K562 (cell line): ENCODE measurements around the gene PES1. TPM values are rescaled to one million over a fixed set of nuclear protein-coding genes. Genes with fewer than 3 reads are reported as not detected.

Source experiments
- ATAC-seq: fragments of 200-7000 bp; cut with Tn5 transposase; 3 replicates; pipeline ENCODE4 v1.9.1; 2020; ENCODE audit warnings: moderate library complexity
- BruUV-seq: library from RNA; stranded (reverse); fragments of 400-500 nt; replicated peaks from 2 replicates; lab custom pipeline; 2021; lab: Mats Ljungman, UMichigan
- CTCF ChIA-PET: fragments of 300-600 bp; formaldehyde crosslinking; extraction: SDS; loops from one replicate; lab custom pipeline; 2021; ENCODE audit warnings: low intra/inter-chr PET ratio; lab: Yijun Ruan, JAX
- POLR2A ChIA-PET: fragments of 300-600, 350-650 bp; sonication (Branson Sonifier 250); formaldehyde crosslinking; extraction: SDS; loops from one replicate; lab custom pipeline; 2021; ENCODE audit warnings: antibody characterized with exemption, inconsistent platforms; lab: Yijun Ruan, JAX
- DNase-seq, 4 experiments: peaks; one replicate each; pipeline versions ENCODE4 v3.0.0 to v3.0.0-alpha.2; 2011 to 2018; ENCODE audit warnings: low spot score in 3 of 4, mixed read lengths in 3 of 4; ENCODE audit errors: extremely low read depth in 1 of 4
- FAIRE-seq: peaks from 2 replicates; lab custom pipeline; 2011; peaks lifted over from hg19 to GRCh38; lab: Jason Lieb, UNC
- H2AFZ ChIP-seq: 2 replicates; pipeline ENCODE4 v1.6.0; 2011; ENCODE audit warnings: low read depth, low read length, control low read depth, inconsistent platforms
- H3K27ac ChIP-seq: fragments of 200-600 bp; 3 replicates; pipeline ENCODE4 v1.8.0; 2011; ENCODE audit warnings: low read depth, mild to moderate bottlenecking, control low read depth, inconsistent platforms, low read length, moderate library complexity, mixed read lengths; ENCODE audit errors: extremely low read depth
- H3K27me3 ChIP-seq, 2 experiments: fragments of 300-600 bp in 1 of 2; 2 replicates in 1 of 2; 3 replicates in 1 of 2; pipeline versions ENCODE4 v1.6.0 to v1.8.0; 2011; ENCODE audit warnings: inconsistent platforms in 2 of 2, low read length in 2 of 2, mild to moderate bottlenecking in 1 of 2, mixed read lengths in 1 of 2, moderate library complexity in 1 of 2; ENCODE audit not compliant: control insufficient read depth in 2 of 2, insufficient read depth in 2 of 2
- H3K36me3 ChIP-seq: fragments of 300-600 bp; 3 replicates; pipeline ENCODE4 v1.8.0; 2011; ENCODE audit warnings: mild to moderate bottlenecking, low read length, inconsistent platforms; ENCODE audit not compliant: control insufficient read depth, insufficient read depth
- H3K4me1 ChIP-seq, 2 experiments: fragments of 200-600 bp in 1 of 2; replicated peaks in 1 of 2; 2 replicates in 1 of 2; 3 replicates in 1 of 2; pipeline versions ENCODE4 v1.5.1 to v1.8.0; 2011; ENCODE audit warnings: inconsistent platforms in 2 of 2, low read length in 2 of 2, mild to moderate bottlenecking in 1 of 2, mixed read lengths in 1 of 2, moderate library complexity in 1 of 2; ENCODE audit not compliant: control insufficient read depth in 2 of 2, insufficient read depth in 2 of 2
- H3K4me2 ChIP-seq: 2 replicates; pipeline ENCODE4 v1.6.1; 2011; ENCODE audit warnings: low read length, control low read depth, inconsistent platforms, mixed read lengths; ENCODE audit not compliant: insufficient read depth
- H3K4me3 ChIP-seq: fragments of 200-600 bp; sonication (generic), shearing (Covaris generic); 2 replicates; pipeline ENCODE4 v1.5.1; 2016; ENCODE audit warnings: control low read depth, inconsistent platforms
- H3K79me2 ChIP-seq: fragments of 200-600 bp; 3 replicates; pipeline ENCODE4 v1.8.0; 2011; ENCODE audit warnings: low read length, inconsistent platforms; ENCODE audit not compliant: control insufficient read depth, insufficient read depth
- H3K9ac ChIP-seq, 2 experiments: 2 replicates each; pipeline versions ENCODE4 v1.6.0 to v1.6.1; 2011; ENCODE audit warnings: low read depth in 2 of 2, low read length in 2 of 2, control low read depth in 1 of 2, inconsistent platforms in 1 of 2, mild to moderate bottlenecking in 1 of 2, mixed read lengths in 1 of 2; ENCODE audit not compliant: insufficient read depth in 1 of 2
- H3K9me1 ChIP-seq: one replicate; pipeline ENCODE4 v1.6.0; 2011; ENCODE audit warnings: inconsistent platforms, mild to moderate bottlenecking, low read length, moderate library complexity; ENCODE audit not compliant: control insufficient read depth, insufficient read depth
- H3K9me3 ChIP-seq: replicated peaks from 2 replicates; pipeline ENCODE4 v1.5.1; 2011; ENCODE audit warnings: low read depth, low read length, inconsistent platforms; ENCODE audit not compliant: control insufficient read depth, insufficient read depth
- H4K20me1 ChIP-seq: replicated peaks from 2 replicates; pipeline ENCODE4 v1.6.1; 2011; ENCODE audit warnings: low read length, inconsistent platforms, mixed read lengths; ENCODE audit not compliant: control insufficient read depth, insufficient read depth
- CHD4 ChIP-seq: fragments of 200-600 bp; sonication (generic); IDR thresholded peaks from 3 replicates; pipeline ENCODE4 v1.6.1; 2012; ENCODE audit warnings: low read depth, mild to moderate bottlenecking, mixed read lengths, low read length, inconsistent platforms; ENCODE audit not compliant: insufficient read depth, insufficient replicate concordance, poor library complexity, severe bottlenecking
- CREB1 ChIP-seq, 2 experiments: sonication (generic) in 1 of 2; formaldehyde crosslinking in 1 of 2; IDR thresholded peaks; 2 replicates each; pipeline versions ENCODE4 v1.6.1 to v1.8.0; 2012 to 2022; ENCODE audit warnings: inconsistent platforms in 1 of 2, mild to moderate bottlenecking in 1 of 2, missing genetic modification reagents in 1 of 2, moderate library complexity in 1 of 2
- CXXC5 ChIP-seq: fragments of 250-450 bp; sonication (Bioruptor Pico); IDR thresholded peaks from 2 replicates; pipeline ENCODE4 v1.8.0; 2022; ENCODE audit warnings: inconsistent platforms, mild to moderate bottlenecking, moderate library complexity
- FOXA3 ChIP-seq, 2 experiments: fragments of 450-650 bp in 1 of 2; sonication (generic) in 1 of 2; formaldehyde crosslinking; IDR thresholded peaks in 1 of 2; conservative IDR thresholded peaks in 1 of 2; 2 replicates each; pipeline versions ENCODE4 v1.4.0 to v1.8.0; 2020 to 2022; ENCODE audit warnings: mild to moderate bottlenecking in 2 of 2, missing genetic modification reagents in 1 of 2
- FOXP1 ChIP-seq: sonication (generic); formaldehyde crosslinking; IDR thresholded peaks from 2 replicates; pipeline ENCODE4 v1.8.0; 2022; ENCODE audit warnings: mild to moderate bottlenecking, missing genetic modification reagents
- HDGF ChIP-seq: fragments of 450-650 bp; IDR thresholded peaks from 2 replicates; pipeline ENCODE4 v1.6.1; 2016
- JUNB ChIP-seq: fragments of 450-650 bp; formaldehyde crosslinking; conservative IDR thresholded peaks from 2 replicates; pipeline ENCODE4 v1.4.0; 2020; ENCODE audit warnings: mild to moderate bottlenecking
- MEIS2 ChIP-seq: fragments of 450-650 bp; IDR thresholded peaks from 2 replicates; pipeline ENCODE4 v1.6.1; 2014; ENCODE audit warnings: mild to moderate bottlenecking; ENCODE audit not compliant: partially characterized antibody
- PHF21A ChIP-seq: fragments of 450-650 bp; IDR thresholded peaks from 2 replicates; pipeline ENCODE4 v1.6.1; 2017; ENCODE audit warnings: low read depth, borderline replicate concordance
- SIN3B ChIP-seq: fragments of 450-650 bp; IDR thresholded peaks from 2 replicates; pipeline ENCODE4 v1.6.1; 2017; ENCODE audit warnings: low read depth, mild to moderate bottlenecking, moderate library complexity
- ZBTB7A ChIP-seq: IDR thresholded peaks from 2 replicates; pipeline ENCODE4 v1.6.1; 2011; ENCODE audit warnings: low read depth, mild to moderate bottlenecking, low read length, moderate library complexity, borderline replicate concordance; ENCODE audit not compliant: control insufficient read depth
- ZNF133 ChIP-seq: fragments of 250-450 bp; sonication (Bioruptor Pico); IDR thresholded peaks from 2 replicates; pipeline ENCODE4 v1.4.0; 2020; ENCODE audit warnings: mild to moderate bottlenecking
- ZNF24 ChIP-seq: fragments of 450-650 bp; IDR thresholded peaks from 2 replicates; pipeline ENCODE4 v1.6.1; 2016
- ZNF324 ChIP-seq: fragments of 250-450 bp; sonication (Bioruptor Pico); IDR thresholded peaks from 2 replicates; pipeline ENCODE4 v1.4.0; 2020; ENCODE audit warnings: mild to moderate bottlenecking
- ZNF436 ChIP-seq: fragments of 250-450, 450-650 bp; sonication (Bioruptor Pico); formaldehyde crosslinking; IDR thresholded peaks from 2 replicates; pipeline ENCODE4 v1.7.0; 2020; ENCODE audit warnings: mild to moderate bottlenecking
- ZNF740 ChIP-seq, 3 experiments: fragments of 200-800 bp in 1 of 3; sonication (Bioruptor generic) in 1 of 3; sonication (generic) in 1 of 3; formaldehyde crosslinking in 1 of 3; IDR thresholded peaks; 2 replicates each; pipeline versions ENCODE4 v1.6.1 to v1.8.0; 2016 to 2022; ENCODE audit warnings: mild to moderate bottlenecking in 2 of 3, missing compliant biosample characterization in 2 of 3, missing genetic modification characterization in 2 of 3, missing genetic modification reagents in 1 of 3
- WGBS: fragments of 100-300 bp; shearing (Covaris generic); methylation state at CpG from one replicate; pipeline ENCODE4 v1.1.6; 2016; ENCODE audit warnings: low coverage, mixed read lengths; ENCODE audit not compliant: insufficient coverage; ENCODE audit errors: missing lambda C conversion rate; 5-methylcytosine and 5-hydroxymethylcytosine counted together
- in situ Hi-C: fragments of 300-500 bp; cut with MboI; formaldehyde crosslinking; loops from 4 replicates; pipeline ENCODE4 v1.15.0; 2018; ENCODE audit warnings: inconsistent platforms, mixed read lengths
- intact Hi-C: fragments of 100-400 bp; cut with micrococcal nuclease; formaldehyde crosslinking; loops from 2 replicates; pipeline ENCODE4 v1.14.2; 2022
- polyA plus RNA-seq, 8 experiments: library from polyadenylated mRNA; depleted of rRNA in 4 of 8; stranded (reverse) in 5 of 8; unstranded in 3 of 8; fragments of >200 nt; fragmentation: Nextera tagmentation in 2 of 8; fragmentation: Illumina TruSeq in 1 of 8; extraction: Ambion mirVana in 2 of 8; extraction: Trizol in 1 of 8; gene quantifications; 2 replicates each; pipeline versions ENCODE4 v1.2.1 to v1.2.3, GENCODE V29; 2011 to 2014; ENCODE audit warnings: inconsistent platforms in 1 of 8, missing spikeins in 1 of 8
- total RNA-seq, 7 experiments: library from RNA; depleted of rRNA in 6 of 7; stranded (reverse); fragments of >200 nt in 6 of 7; fragmentation: Illumina TruSeq in 2 of 7; extraction: Trizol in 2 of 7; gene quantifications; 2 replicates each; pipeline versions ENCODE4 v1.2.1 to v1.2.3, GENCODE V29; 2011 to 2021; ENCODE audit warnings: low replicate concordance in 1 of 7
- TF ChIP-seq, protein P1 (sequence below): sonication (generic); formaldehyde crosslinking; IDR thresholded peaks from 2 replicates; pipeline ENCODE4 v1.8.0; 2022; ENCODE audit warnings: missing genetic modification reagents, mild to moderate bottlenecking, borderline replicate concordance

The PES1 gene
- total and polyA plus RNA-seq, 9 of the 15 experiments (the other 6 are each of a cell fraction or from before 2014, with no cell fraction given) = 6.5 to 158 (median 94.3) TPM

- no peaks in the 10 kb centered on the region for H3K9me3 ChIP-seq
- H3K4me3 ChIP-seq = no peak overlapping the region; the same call in 1 of the 2 replicates
- H3K27me3 ChIP-seq = no peaks in the 10 kb centered on the region
- CTCF ChIA-PET = interaction anchor here (0.7 kb wide), 1 partner anchor 150 kb away, joined by 3 read pairs; no protein-coding TSS in a partner anchor
- peak; percentile 68 for ATAC-seq
- in situ Hi-C loops (loop anchor here (10.0 kb wide), 1 partner anchor 321 kb away; the partner anchor contains the start of gene CASTOR1), intact Hi-C loops (no loop called here)
- H4K20me1 ChIP-seq = no peaks in the 10 kb centered on the region
- no peaks in the 10 kb centered on the region for H3K36me3 ChIP-seq
- H3K4me1 ChIP-seq = peaks cover 21 to 41% of the 10 kb centered on the region in 2 experiments
- TSS peak; percentile 69 for BruUV-seq
- peak overlapping the region; percentile 45; the same call in 2 of the 3 replicates for H3K27ac ChIP-seq
- FAIRE-seq = peak; percentile 93
- H3K79me2 ChIP-seq = no peaks in the 10 kb centered on the region
- peak overlapping the region; percentile 95 for H2AFZ ChIP-seq
- POLR2A ChIA-PET = interaction anchor here (1.4 kb wide), 1 partner anchor 14 kb away, joined by 5 read pairs; the partner anchor contains the start of gene PES1
- DNase-seq = peak; percentile 64 to 77 (median 65)
- H3K9me1 ChIP-seq = no peaks in the 10 kb centered on the region
- H3K4me2 ChIP-seq = peak overlapping the region; percentile 78
- H3K9ac ChIP-seq = peak overlapping the region; percentile 37 to 63; a peak in 3 of 4 replicates
- WGBS = 13% methylated on average over 9 of the region's 9 CpGs
- no peak for TF ChIP-seq CHD4
- peak; percentile 91 for TF ChIP-seq ZNF436
- TF ChIP-seq ZBTB7A = no peak
- TF ChIP-seq HDGF = no peak
- TF ChIP-seq ZNF740 (CRISPR knock-in tag; IDR thresholded peaks at IDR 0.05) = no peak
- no peak for TF ChIP-seq ZNF740 (tag; IDR thresholded peaks at IDR 0.05)
- TF ChIP-seq JUNB = no peak
- no peak for TF ChIP-seq PHF21A
- no peak for TF ChIP-seq SIN3B
- TF ChIP-seq, protein P1, sequence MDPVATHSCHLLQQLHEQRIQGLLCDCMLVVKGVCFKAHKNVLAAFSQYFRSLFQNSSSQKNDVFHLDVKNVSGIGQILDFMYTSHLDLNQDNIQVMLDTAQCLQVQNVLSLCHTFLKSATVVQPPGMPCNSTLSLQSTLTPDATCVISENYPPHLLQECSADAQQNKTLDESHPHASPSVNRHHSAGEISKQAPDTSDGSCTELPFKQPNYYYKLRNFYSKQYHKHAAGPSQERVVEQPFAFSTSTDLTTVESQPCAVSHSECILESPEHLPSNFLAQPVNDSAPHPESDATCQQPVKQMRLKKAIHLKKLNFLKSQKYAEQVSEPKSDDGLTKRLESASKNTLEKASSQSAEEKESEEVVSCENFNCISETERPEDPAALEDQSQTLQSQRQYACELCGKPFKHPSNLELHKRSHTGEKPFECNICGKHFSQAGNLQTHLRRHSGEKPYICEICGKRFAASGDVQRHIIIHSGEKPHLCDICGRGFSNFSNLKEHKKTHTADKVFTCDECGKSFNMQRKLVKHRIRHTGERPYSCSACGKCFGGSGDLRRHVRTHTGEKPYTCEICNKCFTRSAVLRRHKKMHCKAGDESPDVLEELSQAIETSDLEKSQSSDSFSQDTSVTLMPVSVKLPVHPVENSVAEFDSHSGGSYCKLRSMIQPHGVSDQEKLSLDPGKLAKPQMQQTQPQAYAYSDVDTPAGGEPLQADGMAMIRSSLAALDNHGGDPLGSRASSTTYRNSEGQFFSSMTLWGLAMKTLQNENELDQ (CRISPR knock-in tag) = no peak
- TF ChIP-seq ZNF324 (CRISPR knock-in tag) = no peak
- TF ChIP-seq CXXC5 (CRISPR knock-in tag) = 0 out of 2 replicates have a peak, but pooled peaks have one; percentile 25
- TF ChIP-seq ZNF133 = no peak
- TF ChIP-seq FOXP1 (CRISPR knock-in tag) = no peak
- TF ChIP-seq ZNF24 = no peak
- no peak for TF ChIP-seq FOXA3 (CRISPR knock-in tag; conservative IDR thresholded peaks at IDR 0.05 in 1 of 2, IDR thresholded peaks at IDR 0.05 in 1 of 2)
- peak; percentile 47 for TF ChIP-seq MEIS2
- no peak for TF ChIP-seq CREB1 (IDR thresholded peaks at IDR 0.05)
- TF ChIP-seq CREB1 (CRISPR knock-in tag; IDR thresholded peaks at IDR 0.05) = no peak
Observed at GRCh38 chr22:30605449-30606110, 13.9 kb upstream of the PES1 start.
